ENCODE measurements around the gene CYB5R4.

CYB5R4 gene

GRCh38 chr6:83978997-83979396, 119.5 kb downstream of the CYB5R4 start:
- Histone ChIP-seq H3K9ac (ENCODE audit: low read length) (no peak overlapping the region), H2AFZ (ENCODE audit: insufficient read depth, low read length, poor library complexity) (no peak overlapping the region), H3K18ac (ENCODE audit: low read length) (no peak overlapping the region), H4K8ac (ENCODE audit: low read depth, low read length) (no peak overlapping the region), H3K79me1 (ENCODE audit: low read length) (no peaks in the 10 kb centered on the region), H3K4me2 (ENCODE audit: low read length) (no peak overlapping the region), H3K27me3 (ENCODE audit: insufficient read depth, low read length) (no peaks in the 10 kb centered on the region), H3K4me1 (ENCODE audit: control insufficient read depth in 1 of 2, insufficient read depth in 2 of 2, low read length in 2 of 2) (no peaks in the 10 kb centered on the region), H3K4ac (ENCODE audit: low read depth, low read length) (no peak overlapping the region), H2BK5ac (ENCODE audit: low read depth, low read length, poor library complexity) (no peak overlapping the region), H3K27ac (ENCODE audit: low read depth, low read length) (no peak overlapping the region), H3K9me3 (ENCODE audit: insufficient read depth, low read depth, low read length) (peaks cover 2% of the 10 kb centered on the region), H3K36me3 (ENCODE audit: control insufficient read depth in 1 of 2, insufficient read depth in 2 of 2, low read length in 2 of 2) (no peaks in the 10 kb centered on the region), H3K23ac (ENCODE audit: low read length) (no peak overlapping the region), H2BK12ac (ENCODE audit: low read length) (no peak overlapping the region), H3K14ac (ENCODE audit: low read length) (no peak overlapping the region), H3K79me2 (ENCODE audit: control insufficient read depth, insufficient read depth, low read length, poor library complexity) (no peaks in the 10 kb centered on the region), H3K4me3 (ENCODE audit: low read depth, low read length) (no peak overlapping the region), H2BK120ac (ENCODE audit: insufficient read depth, low read length, poor library complexity) (no peak overlapping the region), H4K91ac (ENCODE audit: low read depth, low read length) (no peak overlapping the region), H2AK5ac (ENCODE audit: low read length) (no peak overlapping the region), H4K12ac (ENCODE audit: low read depth, low read length) (no peak overlapping the region)
- DNase-seq: no peak
- no CpG with 5 or more reads among the region's 3 CpGs for WGBS (ENCODE audit: extremely low coverage, insufficient coverage, insufficient read length)

- DNase-seq: no peak
- no peak overlapping the region for H2BK120ac ChIP-seq (ENCODE audit: insufficient read depth, low read length, poor library complexity)
- no peaks in the 10 kb centered on the region for H3K79me1 ChIP-seq (ENCODE audit: low read length)
- no peak overlapping the region for H3K4me3 ChIP-seq (ENCODE audit: low read depth, low read length)
- no peak overlapping the region for H3K4ac ChIP-seq (ENCODE audit: low read depth, low read length)
- no peak overlapping the region for H3K27ac ChIP-seq (ENCODE audit: low read depth, low read length)
- no peak overlapping the region for H2BK12ac ChIP-seq (ENCODE audit: low read length)
- H4K91ac ChIP-seq (ENCODE audit: low read depth, low read length): no peak overlapping the region
- no peaks in the 10 kb centered on the region for H3K79me2 ChIP-seq (ENCODE audit: control insufficient read depth, insufficient read depth, low read length, poor library complexity)
- H3K4me2 ChIP-seq (ENCODE audit: low read length): no peak overlapping the region
- no peak overlapping the region for H2AK5ac ChIP-seq (ENCODE audit: low read length)
- no peak overlapping the region for H3K23ac ChIP-seq (ENCODE audit: low read length)
- H3K14ac ChIP-seq (ENCODE audit: low read length): no peak overlapping the region
- WGBS (ENCODE audit: extremely low coverage, insufficient coverage, insufficient read length): no CpG with 5 or more reads among the region's 1 CpG
- no peak overlapping the region for H4K8ac ChIP-seq (ENCODE audit: low read depth, low read length)
- no peaks in the 10 kb centered on the region for H3K36me3 ChIP-seq (ENCODE audit: control insufficient read depth in 1 of 2, insufficient read depth in 2 of 2, low read length in 2 of 2)
- no peak overlapping the region for H4K12ac ChIP-seq (ENCODE audit: low read depth, low read length)
- H2BK5ac ChIP-seq (ENCODE audit: low read depth, low read length, poor library complexity): no peak overlapping the region
- H3K27me3 ChIP-seq (ENCODE audit: insufficient read depth, low read length): no peaks in the 10 kb centered on the region
- no peaks in the 10 kb centered on the region for H3K4me1 ChIP-seq (ENCODE audit: control insufficient read depth in 1 of 2, insufficient read depth in 2 of 2, low read length in 2 of 2)
- no peaks in the 10 kb centered on the region for H3K9me3 ChIP-seq (ENCODE audit: insufficient read depth, low read depth, low read length)
- no peak overlapping the region for H3K18ac ChIP-seq (ENCODE audit: low read length)
- H3K9ac ChIP-seq (ENCODE audit: low read length): no peak overlapping the region
- H2AFZ ChIP-seq (ENCODE audit: insufficient read depth, low read length, poor library complexity): no peak overlapping the region
Observed at GRCh38 chr6:83984411-83984810, 124.9 kb downstream of the CYB5R4 start.

- H3K18ac ChIP-seq (ENCODE audit: low read length): no peak overlapping the region
- H3K4me2 ChIP-seq (ENCODE audit: low read length): no peak overlapping the region
- no peak overlapping the region for H3K4me3 ChIP-seq (ENCODE audit: low read depth, low read length)
- H3K36me3 ChIP-seq (ENCODE audit: control insufficient read depth in 1 of 2, insufficient read depth in 2 of 2, low read length in 2 of 2): no peaks in the 10 kb centered on the region
- no peak overlapping the region for H2BK5ac ChIP-seq (ENCODE audit: low read depth, low read length, poor library complexity)
- H3K9ac ChIP-seq (ENCODE audit: low read length): no peak overlapping the region
- H3K4ac ChIP-seq (ENCODE audit: low read depth, low read length): no peak overlapping the region
- no peaks in the 10 kb centered on the region for H3K27me3 ChIP-seq (ENCODE audit: insufficient read depth, low read length)
- H3K79me1 ChIP-seq (ENCODE audit: low read length): no peaks in the 10 kb centered on the region
- H2AFZ ChIP-seq (ENCODE audit: insufficient read depth, low read length, poor library complexity): no peak overlapping the region
- no peak overlapping the region for H3K23ac ChIP-seq (ENCODE audit: low read length)
- no peak overlapping the region for H3K27ac ChIP-seq (ENCODE audit: low read depth, low read length)
- no peak for DNase-seq
- H2AK5ac ChIP-seq (ENCODE audit: low read length): no peak overlapping the region
- H4K91ac ChIP-seq (ENCODE audit: low read depth, low read length): no peak overlapping the region
- WGBS (ENCODE audit: extremely low coverage, insufficient coverage, insufficient read length): no CpG with 5 or more reads among the region's 1 CpG
- no peak overlapping the region for H4K12ac ChIP-seq (ENCODE audit: low read depth, low read length)
- no peaks in the 10 kb centered on the region for H3K79me2 ChIP-seq (ENCODE audit: control insufficient read depth, insufficient read depth, low read length, poor library complexity)
- no peak overlapping the region for H3K14ac ChIP-seq (ENCODE audit: low read length)
- H2BK120ac ChIP-seq (ENCODE audit: insufficient read depth, low read length, poor library complexity): no peak overlapping the region
- H3K9me3 ChIP-seq (ENCODE audit: insufficient read depth, low read depth, low read length): no peaks in the 10 kb centered on the region
- H3K4me1 ChIP-seq (ENCODE audit: control insufficient read depth in 1 of 2, insufficient read depth in 2 of 2, low read length in 2 of 2): no peaks in the 10 kb centered on the region
- no peak overlapping the region for H4K8ac ChIP-seq (ENCODE audit: low read depth, low read length)
- no peak overlapping the region for H2BK12ac ChIP-seq (ENCODE audit: low read length)
Observed at GRCh38 chr6:83985308-83985713, 125.8 kb downstream of the CYB5R4 start.

GRCh38 chr6:83985715-83986114, 126.2 kb downstream of the CYB5R4 start:
- H3K79me1 ChIP-seq (ENCODE audit: low read length): no peaks in the 10 kb centered on the region
- H3K36me3 ChIP-seq (ENCODE audit: control insufficient read depth in 1 of 2, insufficient read depth in 2 of 2, low read length in 2 of 2): no peaks in the 10 kb centered on the region
- no peaks in the 10 kb centered on the region for H3K27me3 ChIP-seq (ENCODE audit: insufficient read depth, low read length)
- H3K18ac ChIP-seq (ENCODE audit: low read length): no peak overlapping the region
- no peaks in the 10 kb centered on the region for H3K9me3 ChIP-seq (ENCODE audit: insufficient read depth, low read depth, low read length)
- no peak overlapping the region for H2BK120ac ChIP-seq (ENCODE audit: insufficient read depth, low read length, poor library complexity)
- no peak overlapping the region for H3K14ac ChIP-seq (ENCODE audit: low read length)
- H3K4me3 ChIP-seq (ENCODE audit: low read depth, low read length): no peak overlapping the region
- no peak overlapping the region for H3K27ac ChIP-seq (ENCODE audit: low read depth, low read length)
- H3K23ac ChIP-seq (ENCODE audit: low read length): no peak overlapping the region
- H4K91ac ChIP-seq (ENCODE audit: low read depth, low read length): no peak overlapping the region
- no peak overlapping the region for H2AK5ac ChIP-seq (ENCODE audit: low read length)
- H2BK12ac ChIP-seq (ENCODE audit: low read length): no peak overlapping the region
- no peak overlapping the region for H4K8ac ChIP-seq (ENCODE audit: low read depth, low read length)
- no peak for DNase-seq
- no peak overlapping the region for H2AFZ ChIP-seq (ENCODE audit: insufficient read depth, low read length, poor library complexity)
- no peak overlapping the region for H2BK5ac ChIP-seq (ENCODE audit: low read depth, low read length, poor library complexity)
- H3K4me1 ChIP-seq (ENCODE audit: control insufficient read depth in 1 of 2, insufficient read depth in 2 of 2, low read length in 2 of 2): no peaks in the 10 kb centered on the region
- H3K4me2 ChIP-seq (ENCODE audit: low read length): no peak overlapping the region
- no peak overlapping the region for H4K12ac ChIP-seq (ENCODE audit: low read depth, low read length)
- no peak overlapping the region for H3K4ac ChIP-seq (ENCODE audit: low read depth, low read length)
- no peaks in the 10 kb centered on the region for H3K79me2 ChIP-seq (ENCODE audit: control insufficient read depth, insufficient read depth, low read length, poor library complexity)
- H3K9ac ChIP-seq (ENCODE audit: low read length): no peak overlapping the region
